Psoas muscle (tissue), 8 donors: Measurements from ENCODE around the gene MRPL24. TPM values are rescaled to one million over a fixed set of nuclear protein-coding genes. Genes with fewer than 3 reads are reported as not detected.

Experiments used
- ATAC-seq, 4 donors: fragments of 200-7000 bp; cut with Tn5 transposase; one replicate each; pipeline ENCODE4 v1.9.1; 2020; ENCODE audit warnings: moderate library complexity in 3 of 4, mild to moderate bottlenecking in 2 of 4
- DNase-seq, 2 donors: peaks; one replicate each; pipeline ENCODE4 v3.0.0-alpha.2; 2020
- H3K27ac ChIP-seq: fragments of 200-600 bp; one replicate; pipeline ENCODE4 v1.8.0; 2022
- H3K27me3 ChIP-seq, 3 donors: fragments of 200-600 bp in 1 of 3; one replicate each; pipeline versions ENCODE4 v1.6.1 to v1.8.0; 2013 to 2022; ENCODE audit warnings: low read length in 2 of 3, mild to moderate bottlenecking in 2 of 3, moderate library complexity in 1 of 3; ENCODE audit not compliant: insufficient read depth in 3 of 3
- H3K36me3 ChIP-seq, 2 donors: fragments of 200-600 bp in 1 of 2; one replicate each; pipeline versions ENCODE4 v1.6.1 to v1.8.0; 2013 to 2022; ENCODE audit warnings: low read depth in 1 of 2, mild to moderate bottlenecking in 1 of 2, moderate library complexity in 1 of 2; ENCODE audit not compliant: insufficient read depth in 1 of 2
- H3K4me1 ChIP-seq: fragments of 200-600 bp; one replicate; pipeline ENCODE4 v1.8.0; 2022
- H3K4me3 ChIP-seq: fragments of 200-600 bp; one replicate; pipeline ENCODE4 v1.8.0; 2022; ENCODE audit warnings: mild to moderate bottlenecking
- H3K9me3 ChIP-seq: fragments of 200-600 bp; one replicate; pipeline ENCODE4 v1.8.0; 2022
- WGBS, 3 donors: extraction: QIAGEN DNeasy Blood & Tissue Kit; methylation state at CpG; one replicate each; pipeline versions ENCODE4 v1.1.6 to v1.1.7; 2013; 5-methylcytosine and 5-hydroxymethylcytosine counted together
- intact Hi-C, 2 donors: fragments of 100-400 bp; cut with DNase I; formaldehyde crosslinking; loops; one replicate each; pipeline versions ENCODE4 v1.11.0 to v1.14.2; 2022
- polyA plus RNA-seq, 3 donors: library from polyadenylated mRNA; stranded (reverse); fragments of 200-250 nt; gene quantifications; one replicate each; pipeline ENCODE4 v1.2.3, GENCODE V29; 2013
- total RNA-seq, 4 donors: library from RNA; stranded (reverse); fragmentation: NEBNext Ultra II Directional in 2 of 4; extraction: Animal tissue kit (Norgen Biotek cat#: 25700) in 2 of 4; gene quantifications; one replicate each; pipeline versions ENCODE4 v1.2.1 to v1.2.4, GENCODE V29; 2021 to 2023
- TF ChIP-seq, protein P1 (sequence below): fragments of 200-600 bp; IDR thresholded peaks from one replicate; pipeline ENCODE4 v1.8.0; 2022; ENCODE audit warnings: antibody characterized with exemption
- donor health status: healthy with polysubstance abuse.
- donor health status: DM: no; HTN: no; CAD: no; lungs with moderate emphysema.
- donor health status: Bipolar disorder and iron deficiency.
- donor health status: healthy.
- donor health status: DM: yes; HTN: yes; CAD: no.
- donor health status: DM: no; HTN: no; CAD: no.
- donor health status: DM: no; HTN: no; CAD: no.
- donor health status: DM: yes; HTN: yes; CAD: no.

The MRPL24 gene
- total and polyA plus RNA-seq, 7 donors = 86.1 to 174 (median 137) TPM

DNA sequence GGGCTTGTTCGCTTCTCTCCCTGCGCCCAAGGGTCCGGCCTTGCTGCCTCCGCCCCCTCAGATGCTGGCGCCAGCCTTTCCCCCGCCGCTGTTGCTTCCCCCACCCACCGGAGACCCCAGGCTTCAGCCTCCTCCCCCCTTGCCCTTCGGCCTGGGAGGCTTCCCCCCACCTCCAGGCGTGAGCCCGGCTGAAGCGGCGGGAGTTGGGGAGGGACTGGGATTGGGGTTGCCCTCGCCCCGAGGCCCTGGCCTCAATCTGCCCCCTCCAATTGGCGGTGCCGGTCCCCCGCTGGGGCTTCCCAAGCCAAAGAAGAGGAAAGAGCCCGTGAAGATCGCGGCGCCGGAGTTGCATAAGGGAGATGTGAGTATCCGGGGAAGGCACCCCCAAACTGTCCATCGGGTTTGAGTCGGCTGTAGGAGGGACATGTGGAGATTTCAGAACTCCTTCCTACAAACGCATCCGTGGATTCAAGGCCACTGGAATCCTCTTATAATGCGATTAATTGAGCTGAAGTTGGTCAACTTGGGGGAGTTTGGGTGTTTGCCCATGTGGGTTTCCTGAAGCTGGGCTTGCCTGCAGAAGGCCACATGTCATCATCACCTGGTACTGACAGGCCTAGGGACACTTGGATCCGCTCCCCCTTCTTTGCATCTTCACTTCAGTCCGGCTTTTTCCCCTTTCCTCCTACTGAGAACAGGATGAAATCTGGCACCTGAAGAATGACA, 27.2 kb upstream of the MRPL24 start:
- intact Hi-C loops = loop anchor here (2.0 to 5.0 kb wide), 3 partner anchors 17 to 41 kb away; partner anchors contain the start of genes ISG20L2 (in 2 of the 2), METTL25B (in 2 of the 2) and HDGF (in 1 of the 2)
- TF ChIP-seq, protein P1, sequence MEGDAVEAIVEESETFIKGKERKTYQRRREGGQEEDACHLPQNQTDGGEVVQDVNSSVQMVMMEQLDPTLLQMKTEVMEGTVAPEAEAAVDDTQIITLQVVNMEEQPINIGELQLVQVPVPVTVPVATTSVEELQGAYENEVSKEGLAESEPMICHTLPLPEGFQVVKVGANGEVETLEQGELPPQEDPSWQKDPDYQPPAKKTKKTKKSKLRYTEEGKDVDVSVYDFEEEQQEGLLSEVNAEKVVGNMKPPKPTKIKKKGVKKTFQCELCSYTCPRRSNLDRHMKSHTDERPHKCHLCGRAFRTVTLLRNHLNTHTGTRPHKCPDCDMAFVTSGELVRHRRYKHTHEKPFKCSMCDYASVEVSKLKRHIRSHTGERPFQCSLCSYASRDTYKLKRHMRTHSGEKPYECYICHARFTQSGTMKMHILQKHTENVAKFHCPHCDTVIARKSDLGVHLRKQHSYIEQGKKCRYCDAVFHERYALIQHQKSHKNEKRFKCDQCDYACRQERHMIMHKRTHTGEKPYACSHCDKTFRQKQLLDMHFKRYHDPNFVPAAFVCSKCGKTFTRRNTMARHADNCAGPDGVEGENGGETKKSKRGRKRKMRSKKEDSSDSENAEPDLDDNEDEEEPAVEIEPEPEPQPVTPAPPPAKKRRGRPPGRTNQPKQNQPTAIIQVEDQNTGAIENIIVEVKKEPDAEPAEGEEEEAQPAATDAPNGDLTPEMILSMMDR = no peak
- ATAC-seq = peak; percentile 10 to 39 (median 18)
- peaks cover 0 to 19% of the 10 kb centered on the region in 2 donors for H3K36me3 ChIP-seq
- H3K27me3 ChIP-seq = no peaks in the 10 kb centered on the region
- 0 to 1% (median 1%) methylated on average over 26 to 31 of the region's 31 CpGs for WGBS, 3 donors
- H3K4me1 ChIP-seq = peaks cover 55% of the 10 kb centered on the region
- peak overlapping the region; percentile 96 for H3K27ac ChIP-seq
- no peaks in the 10 kb centered on the region for H3K9me3 ChIP-seq
- peak overlapping the region; percentile 95 for H3K4me3 ChIP-seq
- peak; percentile 30 to 73 for DNase-seq

DNA sequence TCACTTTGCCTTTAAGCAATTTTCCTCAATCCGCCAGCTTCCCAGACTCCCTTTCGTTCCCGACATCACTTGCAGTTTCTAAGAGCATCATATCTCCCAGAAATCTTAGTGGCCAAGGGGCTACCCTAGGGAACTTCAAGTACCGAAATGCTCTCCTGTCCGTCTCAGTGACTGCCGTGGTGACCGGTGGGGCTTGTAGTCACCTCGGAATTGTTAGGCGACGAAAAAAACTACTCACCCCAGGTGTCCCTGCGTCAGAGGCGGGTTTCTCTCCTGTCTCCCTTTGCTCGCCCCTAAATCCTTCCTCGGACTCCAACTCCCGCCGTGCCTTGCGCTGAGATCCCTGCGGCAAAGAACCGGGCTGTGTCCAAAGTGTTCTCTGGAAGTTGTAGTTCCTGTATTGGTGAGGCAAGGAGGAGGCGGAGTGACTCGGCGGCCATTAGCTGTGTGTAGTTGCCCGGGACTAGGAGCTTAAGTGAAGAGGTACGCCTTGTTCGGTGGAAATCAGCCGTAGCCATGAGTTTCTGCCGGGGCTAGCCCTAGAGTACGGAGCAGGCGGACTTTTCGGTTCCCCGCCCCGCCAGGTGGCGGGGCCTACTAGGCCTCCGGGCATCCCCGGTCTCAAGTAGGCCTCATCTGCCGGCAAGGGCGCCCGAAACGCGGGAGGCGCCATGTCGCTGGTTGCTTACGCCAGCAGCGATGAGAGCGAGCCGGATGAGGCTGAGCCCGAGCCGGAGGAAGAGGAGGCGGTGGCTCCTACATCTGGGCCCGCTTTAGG, 26.4 kb upstream of the MRPL24 start, which contains the start of gene PRCC:
Gene PRCC, plus strand, starts transcription at position 435 of the 778 bp plus-strand sequence. Its CDS starts 237 bp downstream, at position 672.
- intact Hi-C loops = loop anchor here in 1 of 2 donors (2.0 to 5.0 kb wide), 2 partner anchors 16 to 40 kb away; partner anchors contain the start of genes HDGF, ISG20L2 and METTL25B
- peak; percentile 94 to 95 (median 95) for ATAC-seq
- DNase-seq = peak; percentile 97 to 99
- peaks cover 47% of the 10 kb centered on the region for H3K4me1 ChIP-seq
- H3K9me3 ChIP-seq = no peaks in the 10 kb centered on the region
- H3K4me3 ChIP-seq = peak within 1 kb of the TSS; percentile 95
- TF ChIP-seq, protein P1 = no peak
- no peaks in the 10 kb centered on the region for H3K27me3 ChIP-seq
- H3K36me3 ChIP-seq = peaks cover 0 to 18% of the 10 kb centered on the region in 2 donors
- 0 to 1% (median 1%) methylated on average over 35 to 50 of the region's 50 CpGs for WGBS, 3 donors
- peak within 1 kb of the TSS; percentile 96 for H3K27ac ChIP-seq

DNA sequence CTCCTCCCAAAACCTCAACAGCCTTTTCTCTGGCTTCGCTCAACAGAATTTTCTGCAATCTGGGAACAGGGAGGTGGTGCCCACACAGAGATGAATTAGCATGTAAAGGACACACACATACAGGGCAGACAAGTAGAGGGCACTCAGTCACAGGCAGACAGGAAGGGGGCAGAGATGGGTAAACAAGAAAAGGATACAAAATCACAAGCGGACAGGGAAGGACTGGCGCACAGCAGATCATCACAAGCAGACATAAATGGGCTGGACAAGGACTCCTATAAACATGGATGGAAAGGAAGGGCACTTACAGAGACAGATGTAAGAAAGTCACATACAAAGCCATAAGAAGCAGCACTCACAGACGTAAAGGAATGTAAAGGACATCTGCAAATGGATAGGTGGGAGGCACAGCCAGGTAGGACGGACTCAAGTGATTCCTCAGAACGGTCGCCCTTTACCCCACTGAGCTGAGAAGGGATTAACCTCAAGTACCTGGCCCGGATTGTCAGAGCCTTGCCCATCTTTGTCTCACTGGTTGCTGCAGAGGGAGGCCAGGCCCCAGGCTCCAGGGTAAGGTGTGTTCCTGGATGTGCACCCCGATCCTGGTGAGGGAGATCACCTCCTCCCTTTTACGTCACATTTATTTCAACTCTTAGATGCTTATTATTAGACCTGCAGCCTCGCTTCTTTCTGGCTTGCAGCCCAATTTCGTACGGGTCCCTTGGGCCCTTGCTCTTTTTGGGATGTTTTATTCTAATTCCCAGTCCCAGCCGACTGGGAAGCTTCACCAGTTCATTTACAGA, 25.6 kb upstream of the MRPL24 start:
- 6 to 9% (median 7%) methylated on average over 14 of the region's 14 CpGs for WGBS, 3 donors

More for the DNA sequence above, 25.6 kb upstream of the MRPL24 start:
- peaks cover 0 to 11% of the 10 kb centered on the region in 2 donors for H3K36me3 ChIP-seq
- H3K27me3 ChIP-seq = no peaks in the 10 kb centered on the region
- peak overlapping the region; percentile 96 for H3K27ac ChIP-seq
- ATAC-seq = peak; percentile 8 to 32 (median 20)
- intact Hi-C loops = loop anchor here in 1 of 2 donors (2.0 to 5.0 kb wide), 2 partner anchors 16 to 39 kb away; partner anchors contain the start of genes HDGF, ISG20L2 and METTL25B
- TF ChIP-seq, protein P1 = no peak
- no peaks in the 10 kb centered on the region for H3K9me3 ChIP-seq
- no peak for DNase-seq
- H3K4me3 ChIP-seq = peak overlapping the region; percentile 95
- H3K4me1 ChIP-seq = peaks cover 39% of the 10 kb centered on the region
